RWPE2 (cell line): ENCODE results near the gene FAM114A1.

Experiments used
- ATAC-seq: fragments of 200-7000 bp; cut with Tn5 transposase; 3 replicates; pipeline ENCODE4 v1.9.1; 2021; ENCODE audit warnings: low read depth
- DNase-seq: peaks from one replicate; pipeline ENCODE4 v3.0.0-alpha.2; 2020; ENCODE audit warnings: low spot score
- H3K27ac ChIP-seq: fragments of 450-650 bp; 2 replicates; pipeline ENCODE4 v1.5.1; 2017; ENCODE audit warnings: mild to moderate bottlenecking; ENCODE audit not compliant: poor library complexity, severe bottlenecking
- H3K27me3 ChIP-seq: fragments of 250-450 bp; sonication (Bioruptor Pico); 2 replicates; pipeline ENCODE4 v1.5.1; 2021; ENCODE audit warnings: mild to moderate bottlenecking, moderate library complexity; ENCODE audit not compliant: insufficient read depth, poor library complexity, severe bottlenecking
- H3K36me3 ChIP-seq: fragments of 250-450 bp; sonication (Bioruptor Pico); 2 replicates; pipeline ENCODE4 v1.5.1; 2020; ENCODE audit warnings: low read depth, mild to moderate bottlenecking, moderate library complexity
- H3K4me1 ChIP-seq: fragments of 250-450 bp; sonication (Bioruptor Pico); 2 replicates; pipeline ENCODE4 v1.5.1; 2021; ENCODE audit warnings: mild to moderate bottlenecking, moderate library complexity; ENCODE audit not compliant: insufficient read depth, poor library complexity, severe bottlenecking
- H3K4me3 ChIP-seq: fragments of 250-450 bp; sonication (Bioruptor Pico); 2 replicates; pipeline ENCODE4 v1.5.1; 2021; ENCODE audit warnings: mild to moderate bottlenecking, moderate library complexity; ENCODE audit not compliant: severe bottlenecking
- H3K9me3 ChIP-seq: fragments of 250-450 bp; sonication (Bioruptor Pico); 2 replicates; pipeline ENCODE4 v1.5.1; 2021; ENCODE audit warnings: mild to moderate bottlenecking, moderate library complexity; ENCODE audit not compliant: severe bottlenecking
- TF ChIP-seq, protein P1 (sequence below): fragments of 450-650 bp; IDR thresholded peaks from one replicate; pipeline ENCODE4 v1.5.1; 2017; ENCODE audit warnings: mild to moderate bottlenecking, moderate library complexity; ENCODE audit not compliant: poor library complexity, severe bottlenecking

The FAM114A1 gene

DNA sequence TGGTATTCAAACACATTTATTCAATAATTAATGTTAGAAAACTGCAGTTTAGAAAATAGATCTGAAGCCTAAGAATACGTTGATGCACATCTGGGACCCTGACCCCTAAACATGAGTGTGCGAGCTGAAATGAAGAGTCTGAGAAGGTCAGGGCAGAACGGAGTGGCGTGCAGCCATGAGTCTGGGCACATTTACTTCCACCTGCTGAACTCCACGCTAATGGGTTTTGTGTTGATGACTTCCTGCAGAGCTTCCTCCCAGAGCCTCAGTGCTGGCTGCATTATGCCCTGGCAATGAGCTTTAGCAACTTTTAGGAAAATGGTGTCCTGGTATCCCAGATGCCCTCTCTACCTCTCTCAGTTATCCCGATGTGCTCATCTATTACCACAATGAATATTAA is 53.1 kb downstream of the FAM114A1 start:
- Histone ChIP-seq H3K9me3 (no peaks in the 10 kb centered on the region), H3K27me3 (no peaks in the 10 kb centered on the region), H3K4me1 (no peaks in the 10 kb centered on the region), H3K36me3 (peaks cover 57% of the 10 kb centered on the region), H3K4me3 (no peak overlapping the region), H3K27ac (no peak overlapping the region)
- TF ChIP-seq, protein P1, sequence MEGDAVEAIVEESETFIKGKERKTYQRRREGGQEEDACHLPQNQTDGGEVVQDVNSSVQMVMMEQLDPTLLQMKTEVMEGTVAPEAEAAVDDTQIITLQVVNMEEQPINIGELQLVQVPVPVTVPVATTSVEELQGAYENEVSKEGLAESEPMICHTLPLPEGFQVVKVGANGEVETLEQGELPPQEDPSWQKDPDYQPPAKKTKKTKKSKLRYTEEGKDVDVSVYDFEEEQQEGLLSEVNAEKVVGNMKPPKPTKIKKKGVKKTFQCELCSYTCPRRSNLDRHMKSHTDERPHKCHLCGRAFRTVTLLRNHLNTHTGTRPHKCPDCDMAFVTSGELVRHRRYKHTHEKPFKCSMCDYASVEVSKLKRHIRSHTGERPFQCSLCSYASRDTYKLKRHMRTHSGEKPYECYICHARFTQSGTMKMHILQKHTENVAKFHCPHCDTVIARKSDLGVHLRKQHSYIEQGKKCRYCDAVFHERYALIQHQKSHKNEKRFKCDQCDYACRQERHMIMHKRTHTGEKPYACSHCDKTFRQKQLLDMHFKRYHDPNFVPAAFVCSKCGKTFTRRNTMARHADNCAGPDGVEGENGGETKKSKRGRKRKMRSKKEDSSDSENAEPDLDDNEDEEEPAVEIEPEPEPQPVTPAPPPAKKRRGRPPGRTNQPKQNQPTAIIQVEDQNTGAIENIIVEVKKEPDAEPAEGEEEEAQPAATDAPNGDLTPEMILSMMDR, result no peak
- DNase-seq, result no peak
- ATAC-seq, result no peak

DNA sequence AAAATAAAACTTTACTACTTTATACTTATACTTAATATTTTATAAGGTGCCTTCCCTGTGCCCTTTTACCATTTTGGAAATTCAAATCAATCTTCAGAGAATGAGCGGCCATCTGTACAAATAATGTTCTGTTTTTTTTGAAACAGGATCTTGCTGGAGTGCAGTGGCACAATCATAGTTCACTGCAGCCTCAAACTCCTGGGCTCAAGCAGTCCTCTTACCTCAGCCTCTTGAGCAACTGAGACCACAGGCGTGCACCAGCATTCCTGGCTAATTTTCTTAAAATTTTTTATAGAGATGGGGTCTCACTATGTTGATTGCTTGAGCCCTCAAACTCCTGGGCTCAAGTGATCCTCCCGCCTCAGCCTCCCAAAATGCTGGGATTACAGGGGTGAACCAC is 53.5 kb downstream of the FAM114A1 start:
- no peak for ATAC-seq
- Histone ChIP-seq H3K4me3 (no peak overlapping the region), H3K27ac (no peak overlapping the region), H3K27me3 (no peaks in the 10 kb centered on the region), H3K36me3 (peaks cover 56% of the 10 kb centered on the region), H3K9me3 (no peaks in the 10 kb centered on the region), H3K4me1 (no peaks in the 10 kb centered on the region)
- DNase-seq, result no peak
- TF ChIP-seq, protein P1, result no peak

DNA sequence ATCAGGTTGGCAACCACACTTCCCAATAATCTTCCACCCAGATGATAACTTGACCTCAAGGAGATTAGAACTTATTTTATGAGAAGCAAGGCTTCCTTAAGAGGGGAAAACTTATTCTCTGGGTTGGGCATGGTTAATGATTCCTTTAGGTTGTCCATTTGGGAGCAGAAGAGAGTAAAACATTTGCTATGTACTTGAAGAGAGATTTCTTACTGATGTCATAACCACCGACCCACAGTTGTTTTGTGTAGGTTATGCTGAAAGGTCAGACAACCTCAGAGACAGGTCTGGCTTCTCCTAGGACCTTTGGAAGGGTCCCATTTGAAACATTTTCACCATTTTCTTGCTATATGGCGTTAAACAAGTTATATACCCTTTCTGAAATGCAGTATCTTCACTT is 56.1 kb downstream of the FAM114A1 start:
- Histone ChIP-seq H3K9me3 (no peaks in the 10 kb centered on the region), H3K27ac (no peak overlapping the region), H3K27me3 (no peaks in the 10 kb centered on the region), H3K36me3 (peaks cover 56% of the 10 kb centered on the region), H3K4me1 (no peaks in the 10 kb centered on the region), H3K4me3 (no peak overlapping the region)
- TF ChIP-seq, protein P1, result no peak
- DNase-seq (no peak), ATAC-seq (no peak)

DNA sequence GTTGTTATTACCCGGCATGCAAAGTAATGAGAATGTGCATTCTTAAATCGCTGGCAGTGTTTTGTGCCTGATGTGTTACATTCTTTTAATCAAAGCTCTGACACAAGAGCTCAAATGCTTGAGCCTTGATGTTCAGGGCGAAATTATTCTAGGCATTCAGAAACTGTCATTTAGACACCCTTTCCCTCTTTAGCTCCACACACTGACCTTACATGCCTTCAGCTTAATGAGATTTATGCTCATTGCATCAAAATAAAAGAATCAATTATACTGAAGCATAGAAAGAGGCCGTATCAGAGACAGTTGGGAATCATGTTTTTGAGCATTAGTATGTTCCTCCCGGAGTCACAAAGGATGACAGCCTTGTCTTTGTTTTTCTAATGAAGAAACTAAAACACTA is 56.7 kb downstream of the FAM114A1 start:
- Histone ChIP-seq H3K27me3 (no peaks in the 10 kb centered on the region), H3K4me1 (no peaks in the 10 kb centered on the region), H3K36me3 (peaks cover 62% of the 10 kb centered on the region), H3K27ac (no peak overlapping the region), H3K9me3 (no peaks in the 10 kb centered on the region), H3K4me3 (no peak overlapping the region)
- TF ChIP-seq, protein P1, result no peak
- no peak for DNase-seq
- ATAC-seq, result no peak

DNA sequence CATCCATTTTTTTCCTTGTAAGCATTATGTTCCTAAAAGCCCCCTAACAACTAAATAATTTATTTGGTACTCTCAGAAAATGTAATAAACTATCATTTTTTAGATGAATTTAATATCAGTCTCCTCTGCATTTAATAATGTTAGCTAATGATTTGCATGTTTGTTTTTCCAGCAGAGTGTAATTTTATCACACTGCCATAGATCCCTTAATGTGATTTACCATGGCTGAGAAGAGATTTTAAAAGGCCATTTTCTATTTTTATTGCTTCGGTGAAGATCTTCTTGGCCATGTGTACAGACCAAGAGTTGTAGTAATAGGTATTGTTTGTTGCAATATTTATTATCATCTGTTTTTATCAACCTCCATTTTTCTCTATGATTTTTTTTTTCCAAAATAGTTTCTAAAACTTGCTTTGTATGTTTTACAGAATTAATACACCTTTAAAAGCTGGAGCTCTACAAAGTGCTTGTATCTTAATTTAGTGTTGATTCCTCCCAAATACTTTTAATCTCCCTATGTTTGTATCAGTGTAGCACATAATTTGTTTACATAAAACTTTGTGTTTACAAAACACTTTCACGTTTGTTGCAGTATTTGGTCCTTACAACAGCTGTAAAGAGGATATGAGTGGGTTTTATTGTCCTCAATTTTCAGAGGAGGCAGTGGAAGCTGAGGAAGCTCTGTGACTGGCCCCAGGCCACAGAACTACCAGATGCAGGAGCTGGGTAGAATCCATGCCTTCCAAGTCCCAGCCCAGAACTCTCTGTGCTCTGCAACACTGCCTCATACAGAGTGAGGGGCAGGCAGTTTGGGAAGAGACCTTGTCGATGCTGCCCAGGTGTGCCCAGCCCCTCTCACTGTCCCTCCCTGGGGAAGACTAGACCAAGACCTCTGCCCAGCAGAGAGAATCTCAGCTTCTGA is 58.1 kb downstream of the FAM114A1 start:
- no peaks in the 10 kb centered on the region for H3K27me3 ChIP-seq
- ATAC-seq, result no peak
- TF ChIP-seq, protein P1, result no peak
- H3K4me3 ChIP-seq, result no peak overlapping the region
- DNase-seq, result no peak
- H3K9me3 ChIP-seq, result no peaks in the 10 kb centered on the region
- H3K36me3 ChIP-seq, result peaks cover 68% of the 10 kb centered on the region
- no peaks in the 10 kb centered on the region for H3K4me1 ChIP-seq
- no peak overlapping the region for H3K27ac ChIP-seq
